GM12878 (cell line): ENCODE data around the gene PRRT4. TPM values are rescaled to one million over a fixed set of nuclear protein-coding genes. Genes with fewer than 3 reads are reported as not detected.

Source experiments
- ATAC-seq: fragments of 200-7000 bp; cut with Tn5 transposase; 3 replicates; pipeline ENCODE4 v1.9.1; 2020; ENCODE audit warnings: mild to moderate bottlenecking, moderate library complexity
- BruUV-seq: library from RNA; stranded (reverse); fragments of 400-500 nt; replicated peaks from 2 replicates; lab custom pipeline; 2021; lab: Mats Ljungman, UMichigan
- CTCF ChIA-PET: fragments of 300-600 bp; sonication (Branson Sonifier 250); formaldehyde crosslinking; extraction: SDS; loops from one replicate; lab custom pipeline; 2021; ENCODE audit warnings: inconsistent platforms; lab: Yijun Ruan, JAX
- POLR2A ChIA-PET: fragments of 350-600 bp; formaldehyde crosslinking; extraction: SDS; loops from one replicate; lab custom pipeline; 2021; ENCODE audit warnings: inconsistent platforms; lab: Charles Lee
- RAD21 ChIA-PET: fragments of 300-600 bp; sonication (Branson Sonifier 250); formaldehyde crosslinking; loops from one replicate; lab custom pipeline; 2023; ENCODE audit warnings: antibody characterized with exemption; ENCODE audit not compliant: unreplicated experiment; lab: Charles Lee
- SMC1A ChIA-PET: fragments of 300-600 bp; sonication (Branson Sonifier 250); formaldehyde crosslinking; loops from one replicate; lab custom pipeline; 2023; ENCODE audit not compliant: unreplicated experiment, uncharacterized antibody; lab: Charles Lee
- DNase-seq: peaks from one replicate; pipeline ENCODE4 v3.0.0-alpha.2; 2011; ENCODE audit warnings: low read depth, low spot score
- FAIRE-seq: peaks from 3 replicates; lab custom pipeline; 2011; peaks lifted over from hg19 to GRCh38; lab: Jason Lieb, UNC
- H2AFZ ChIP-seq: 2 replicates; pipeline ENCODE4 v1.6.0; 2011; ENCODE audit warnings: low read depth, low read length, control low read depth; ENCODE audit not compliant: control insufficient read depth
- H3K27ac ChIP-seq: 2 replicates; pipeline ENCODE4 v1.5.1; 2011; ENCODE audit warnings: control low read depth; ENCODE audit not compliant: control insufficient read depth, insufficient read depth
- H3K27me3 ChIP-seq, 2 experiments: replicated peaks in 1 of 2; 2 replicates each; pipeline versions ENCODE4 v1.6.0 to v1.6.1; 2011; ENCODE audit warnings: low read length in 1 of 2; ENCODE audit not compliant: control insufficient read depth in 2 of 2, insufficient read depth in 2 of 2
- H3K36me3 ChIP-seq, 2 experiments: 2 replicates each; pipeline ENCODE4 v1.5.1; 2011; ENCODE audit warnings: low read length in 1 of 2; ENCODE audit not compliant: control insufficient read depth in 2 of 2, insufficient read depth in 2 of 2
- H3K4me1 ChIP-seq: 2 replicates; pipeline ENCODE4 v1.6.1; 2011; ENCODE audit warnings: mild to moderate bottlenecking, low read length, moderate library complexity, mixed read lengths; ENCODE audit not compliant: control insufficient read depth, insufficient read depth
- H3K4me2 ChIP-seq: 2 replicates; pipeline ENCODE4 v1.6.0; 2011; ENCODE audit warnings: control low read depth; ENCODE audit not compliant: control insufficient read depth, insufficient read depth
- H3K4me3 ChIP-seq: fragments of 200-600 bp; sonication (generic); 2 replicates; pipeline ENCODE4 v1.5.1; 2016
- H3K79me2 ChIP-seq: 2 replicates; pipeline ENCODE4 v1.6.0; 2011; ENCODE audit warnings: low read length; ENCODE audit not compliant: control insufficient read depth, insufficient read depth
- H3K9ac ChIP-seq: 2 replicates; pipeline ENCODE4 v1.8.0; 2011; ENCODE audit warnings: low read length, control low read depth, mixed read lengths; ENCODE audit not compliant: control insufficient read depth, insufficient read depth
- H3K9me3 ChIP-seq: replicated peaks from 3 replicates; pipeline ENCODE4 v1.5.1; 2011; ENCODE audit warnings: mild to moderate bottlenecking, low read length; ENCODE audit not compliant: control insufficient read depth, insufficient read depth
- H4K20me1 ChIP-seq: 2 replicates; pipeline ENCODE4 v1.6.0; 2011; ENCODE audit not compliant: control insufficient read depth, insufficient read depth
- BACH1 ChIP-seq: fragments of 450-650 bp; IDR thresholded peaks from 2 replicates; pipeline ENCODE4 v1.6.1; 2017; ENCODE audit warnings: mild to moderate bottlenecking, borderline replicate concordance
- BMI1 ChIP-seq: fragments of 450-650 bp; IDR thresholded peaks from 2 replicates; pipeline ENCODE4 v1.6.1; 2016; ENCODE audit warnings: mild to moderate bottlenecking, moderate library complexity, borderline replicate concordance
- CBFB ChIP-seq: IDR thresholded peaks from 2 replicates; pipeline ENCODE4 v1.6.1; 2016; ENCODE audit warnings: antibody characterized with exemption, low read depth
- CEBPB ChIP-seq, 2 experiments: fragments of 150-350 bp in 1 of 2; IDR thresholded peaks; 2 replicates each; pipeline ENCODE4 v1.6.1; 2012 to 2014; ENCODE audit warnings: low read depth in 2 of 2, low read length in 2 of 2, borderline replicate concordance in 1 of 2, inconsistent platforms in 1 of 2
- EP300 ChIP-seq, 2 experiments: fragments of 150-350 bp in 1 of 2; IDR thresholded peaks; 2 replicates each; pipeline ENCODE4 v1.6.1; 2011 to 2012; ENCODE audit warnings: low read depth in 2 of 2, low read length in 2 of 2, borderline replicate concordance in 1 of 2, improper control_type of control experiment in 1 of 2, inconsistent platforms in 1 of 2; ENCODE audit not compliant: control insufficient read depth in 1 of 2
- RB1 ChIP-seq: fragments of 450-650 bp; formaldehyde crosslinking; IDR thresholded peaks from 2 replicates; pipeline ENCODE4 v1.6.1; 2017; ENCODE audit warnings: mild to moderate bottlenecking, borderline replicate concordance
- SREBF1 ChIP-seq: IDR thresholded peaks from 2 replicates; pipeline ENCODE4 v1.6.1; 2012; ENCODE audit warnings: mild to moderate bottlenecking, low read length
- ZNF24 ChIP-seq: fragments of 450-650 bp; IDR thresholded peaks from 2 replicates; pipeline ENCODE4 v1.6.1; 2017; ENCODE audit warnings: antibody characterized with exemption, mild to moderate bottlenecking
- ZNF274 ChIP-seq: IDR thresholded peaks from one replicate; pipeline ENCODE4 v1.8.0; 2011; ENCODE audit not compliant: insufficient read length, insufficient read depth
- WGBS: methylation state at CpG from one replicate; pipeline ENCODE4 v1.1.6; 2016; ENCODE audit warnings: low lambda C conversion rate; ENCODE audit not compliant: insufficient replicate concordance, insufficient coverage; ENCODE audit errors: missing lambda C conversion rate; 5-methylcytosine and 5-hydroxymethylcytosine counted together
- in situ Hi-C: fragments of 300-500 bp; cut with MboI; formaldehyde crosslinking; loops from 9 replicates; pipeline ENCODE4 v1.14.3; 2018; ENCODE audit warnings: mixed read lengths
- intact Hi-C: fragments of 100-400 bp; cut with micrococcal nuclease; formaldehyde crosslinking; loops from one replicate; pipeline ENCODE4 v1.14.2; 2022; ENCODE audit not compliant: unreplicated experiment
- polyA plus RNA-seq, 11 experiments: library from polyadenylated mRNA; depleted of rRNA in 4 of 11; unstranded in 6 of 11; stranded (reverse) in 5 of 11; fragments of >200 nt; fragmentation: Nextera tagmentation in 4 of 11; fragmentation: Illumina TruSeq in 1 of 11; extraction: Ambion mirVana in 4 of 11; extraction: Trizol in 1 of 11; gene quantifications; 1 replicate in 1 of 11; 2 replicates in 10 of 11; pipeline versions ENCODE4 v1.2.1 to v1.2.3, GENCODE V29; 2011 to 2016; ENCODE audit warnings: inconsistent platforms in 2 of 11, missing spikeins in 2 of 11, low read depth in 1 of 11
- total RNA-seq, 4 experiments: library from RNA; depleted of rRNA in 3 of 4; stranded (reverse); fragments of >200 nt in 3 of 4; fragmentation: Illumina TruSeq in 1 of 4; extraction: Trizol in 1 of 4; gene quantifications; 2 replicates each; pipeline versions ENCODE4 v1.2.1 to v1.2.3, GENCODE V29; 2013 to 2021
- TF ChIP-seq, protein P1 (sequence below): fragments of 450-650 bp; IDR thresholded peaks from 2 replicates; pipeline ENCODE4 v1.6.1; 2018; ENCODE audit warnings: borderline replicate concordance, mild to moderate bottlenecking; ENCODE audit not compliant: partially characterized antibody
- TF ChIP-seq, protein P2 (sequence below): IDR thresholded peaks from 2 replicates; pipeline ENCODE4 v1.6.1; 2012; ENCODE audit warnings: low read depth, low read length, improper control_type of control experiment
- TF ChIP-seq, protein P3 (sequence below): IDR thresholded peaks from 2 replicates; pipeline ENCODE4 v1.6.1; 2011; ENCODE audit warnings: low read depth, low read length, improper control_type of control experiment, borderline replicate concordance
- TF ChIP-seq, protein P4 (sequence below): IDR thresholded peaks from 2 replicates; pipeline ENCODE4 v1.6.1; 2011; ENCODE audit warnings: borderline replicate concordance, low read depth, mild to moderate bottlenecking, moderate library complexity, mixed read lengths, low read length; ENCODE audit not compliant: insufficient read depth; ENCODE audit errors: extremely low read length
- TF ChIP-seq, protein P5 (sequence below): fragments of 450-650 bp; IDR thresholded peaks from 2 replicates; pipeline ENCODE4 v1.6.1; 2017; ENCODE audit warnings: low read depth, mild to moderate bottlenecking, moderate library complexity

PRRT4 gene
- total and polyA plus RNA-seq, 10 of the 15 experiments (the other 5 are each of a cell fraction or from before 2014, with no cell fraction given): not detected

DNA sequence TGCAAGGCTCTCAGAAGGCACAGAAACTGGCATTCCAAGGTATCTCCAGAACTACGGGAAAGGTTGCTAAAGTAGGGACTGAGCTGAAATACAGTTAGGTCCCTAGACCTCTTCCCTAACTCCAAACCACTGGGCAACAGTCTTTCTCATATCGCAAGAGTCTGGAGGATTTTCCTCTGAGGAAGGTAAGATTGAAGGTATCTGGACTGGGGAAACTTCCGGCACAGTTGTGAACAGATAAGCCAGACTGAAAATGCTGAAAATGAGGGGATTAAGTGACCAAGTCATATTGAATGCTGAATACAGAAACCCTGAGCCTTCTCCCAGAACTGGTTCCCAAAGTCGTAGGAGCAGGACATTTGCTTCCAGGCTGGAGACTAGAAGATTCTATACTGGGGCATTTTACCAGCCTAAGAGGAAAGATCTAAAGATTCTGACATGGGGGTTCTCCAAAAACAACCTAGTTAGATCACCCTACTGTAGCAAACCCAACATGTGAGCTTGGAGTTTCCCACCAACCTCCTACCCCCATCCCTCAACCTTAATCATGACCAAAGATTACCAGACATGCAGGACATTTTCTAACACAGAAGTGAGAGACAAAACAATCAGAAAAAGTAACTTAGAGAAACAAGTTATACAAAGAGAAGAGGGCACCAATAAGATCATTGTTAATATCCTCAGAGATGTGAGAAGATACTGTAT is 2.8 kb upstream of the PRRT4 start:
- Histone ChIP-seq H4K20me1 (no peaks in the 10 kb centered on the region), H3K4me2 (no peak overlapping the region), H3K9ac (no peak overlapping the region), H3K27me3 (peaks cover 18 to 32% of the 10 kb centered on the region in 2 experiments), H3K79me2 (no peaks in the 10 kb centered on the region), H3K4me1 (no peaks in the 10 kb centered on the region), H3K36me3 (no peaks in the 10 kb centered on the region), H3K27ac (no peak overlapping the region), H2AFZ (no peak overlapping the region), H3K9me3 (no peaks in the 10 kb centered on the region), H3K4me3 (no peak overlapping the region)
- BruUV-seq: no TSS peak
- DNase-seq (no peak), ATAC-seq (no peak), FAIRE-seq (no peak)
- POLR2A ChIA-PET: no interaction called here
- in situ Hi-C loops (no loop called here), intact Hi-C loops (no loop called here)
- RAD21 ChIA-PET: interaction anchor here (0.6 kb wide), 1 partner anchor 244 kb away, joined by 3 read pairs; no protein-coding TSS in a partner anchor
- 81% methylated on average over 4 of the region's 4 CpGs for WGBS
- SMC1A ChIA-PET: no interaction called here
- CTCF ChIA-PET: interaction anchor here (0.9 to 1.0 kb wide), 2 partner anchors 17 to 22 kb away, joined by 4 read pairs; no protein-coding TSS in a partner anchor
- TF ChIP-seq, protein P1, sequence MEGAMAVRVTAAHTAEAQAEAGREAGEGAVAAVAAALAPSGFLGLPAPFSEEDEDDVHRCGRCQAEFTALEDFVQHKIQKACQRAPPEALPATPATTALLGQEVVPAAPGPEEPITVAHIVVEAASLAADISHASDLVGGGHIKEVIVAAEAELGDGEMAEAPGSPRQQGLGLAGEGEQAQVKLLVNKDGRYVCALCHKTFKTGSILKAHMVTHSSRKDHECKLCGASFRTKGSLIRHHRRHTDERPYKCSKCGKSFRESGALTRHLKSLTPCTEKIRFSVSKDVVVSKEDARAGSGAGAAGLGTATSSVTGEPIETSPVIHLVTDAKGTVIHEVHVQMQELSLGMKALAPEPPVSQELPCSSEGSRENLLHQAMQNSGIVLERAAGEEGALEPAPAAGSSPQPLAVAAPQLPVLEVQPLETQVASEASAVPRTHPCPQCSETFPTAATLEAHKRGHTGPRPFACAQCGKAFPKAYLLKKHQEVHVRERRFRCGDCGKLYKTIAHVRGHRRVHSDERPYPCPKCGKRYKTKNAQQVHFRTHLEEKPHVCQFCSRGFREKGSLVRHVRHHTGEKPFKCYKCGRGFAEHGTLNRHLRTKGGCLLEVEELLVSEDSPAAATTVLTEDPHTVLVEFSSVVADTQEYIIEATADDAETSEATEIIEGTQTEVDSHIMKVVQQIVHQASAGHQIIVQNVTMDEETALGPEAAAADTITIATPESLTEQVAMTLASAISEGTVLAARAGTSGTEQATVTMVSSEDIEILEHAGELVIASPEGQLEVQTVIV: no peak
- TF ChIP-seq BACH1 (no peak), RB1 (no peak), CBFB (no peak), EP300 (IDR thresholded peaks at IDR 0.05; ENCODE audit: borderline replicate concordance in 1 of 2, control insufficient read depth in 1 of 2, low read depth in 2 of 2, low read length in 2 of 2) (no peak), ZNF24 (no peak), ZNF274 (no peak), BMI1 (no peak), SREBF1 (no peak), CEBPB (IDR thresholded peaks at IDR 0.05; ENCODE audit: borderline replicate concordance in 1 of 2, low read depth in 2 of 2, low read length in 2 of 2) (no peak)
- TF ChIP-seq, protein P2, sequence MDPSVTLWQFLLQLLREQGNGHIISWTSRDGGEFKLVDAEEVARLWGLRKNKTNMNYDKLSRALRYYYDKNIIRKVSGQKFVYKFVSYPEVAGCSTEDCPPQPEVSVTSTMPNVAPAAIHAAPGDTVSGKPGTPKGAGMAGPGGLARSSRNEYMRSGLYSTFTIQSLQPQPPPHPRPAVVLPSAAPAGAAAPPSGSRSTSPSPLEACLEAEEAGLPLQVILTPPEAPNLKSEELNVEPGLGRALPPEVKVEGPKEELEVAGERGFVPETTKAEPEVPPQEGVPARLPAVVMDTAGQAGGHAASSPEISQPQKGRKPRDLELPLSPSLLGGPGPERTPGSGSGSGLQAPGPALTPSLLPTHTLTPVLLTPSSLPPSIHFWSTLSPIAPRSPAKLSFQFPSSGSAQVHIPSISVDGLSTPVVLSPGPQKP: no peak
- TF ChIP-seq, protein P3, sequence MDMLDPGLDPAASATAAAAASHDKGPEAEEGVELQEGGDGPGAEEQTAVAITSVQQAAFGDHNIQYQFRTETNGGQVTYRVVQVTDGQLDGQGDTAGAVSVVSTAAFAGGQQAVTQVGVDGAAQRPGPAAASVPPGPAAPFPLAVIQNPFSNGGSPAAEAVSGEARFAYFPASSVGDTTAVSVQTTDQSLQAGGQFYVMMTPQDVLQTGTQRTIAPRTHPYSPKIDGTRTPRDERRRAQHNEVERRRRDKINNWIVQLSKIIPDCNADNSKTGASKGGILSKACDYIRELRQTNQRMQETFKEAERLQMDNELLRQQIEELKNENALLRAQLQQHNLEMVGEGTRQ: no peak
- TF ChIP-seq, protein P4, sequence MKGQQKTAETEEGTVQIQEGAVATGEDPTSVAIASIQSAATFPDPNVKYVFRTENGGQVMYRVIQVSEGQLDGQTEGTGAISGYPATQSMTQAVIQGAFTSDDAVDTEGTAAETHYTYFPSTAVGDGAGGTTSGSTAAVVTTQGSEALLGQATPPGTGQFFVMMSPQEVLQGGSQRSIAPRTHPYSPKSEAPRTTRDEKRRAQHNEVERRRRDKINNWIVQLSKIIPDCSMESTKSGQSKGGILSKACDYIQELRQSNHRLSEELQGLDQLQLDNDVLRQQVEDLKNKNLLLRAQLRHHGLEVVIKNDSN: no peak
- TF ChIP-seq, protein P5, sequence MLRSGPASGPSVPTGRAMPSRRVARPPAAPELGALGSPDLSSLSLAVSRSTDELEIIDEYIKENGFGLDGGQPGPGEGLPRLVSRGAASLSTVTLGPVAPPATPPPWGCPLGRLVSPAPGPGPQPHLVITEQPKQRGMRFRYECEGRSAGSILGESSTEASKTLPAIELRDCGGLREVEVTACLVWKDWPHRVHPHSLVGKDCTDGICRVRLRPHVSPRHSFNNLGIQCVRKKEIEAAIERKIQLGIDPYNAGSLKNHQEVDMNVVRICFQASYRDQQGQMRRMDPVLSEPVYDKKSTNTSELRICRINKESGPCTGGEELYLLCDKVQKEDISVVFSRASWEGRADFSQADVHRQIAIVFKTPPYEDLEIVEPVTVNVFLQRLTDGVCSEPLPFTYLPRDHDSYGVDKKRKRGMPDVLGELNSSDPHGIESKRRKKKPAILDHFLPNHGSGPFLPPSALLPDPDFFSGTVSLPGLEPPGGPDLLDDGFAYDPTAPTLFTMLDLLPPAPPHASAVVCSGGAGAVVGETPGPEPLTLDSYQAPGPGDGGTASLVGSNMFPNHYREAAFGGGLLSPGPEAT: no peak
